GM19397 (cell line): ENCODE measurements around the gene LTBP2.
"Not testable (repeated sequence)": the region's sequence is repeated elsewhere in the genome, so short reads cannot be mapped to it uniquely, and the experiment has no call there.

Experiments used
- ATAC-seq: cut with Tn5 transposase; IDR thresholded peaks from one replicate; pipeline ENCODE4 v1.9.1; 2021; ENCODE audit warnings: mild to moderate bottlenecking, moderate library complexity; ENCODE audit not compliant: unreplicated experiment

LTBP2 gene

GRCh38 chr14:74555476-74556050 is 56.5 kb downstream of the LTBP2 start:
- ATAC-seq: no peak

- no peak for ATAC-seq
These were observed 57.2 kb downstream of the LTBP2 start for GRCh38 chr14:74554742-74555362.

- ATAC-seq: no peak
These were observed 59.4 kb downstream of the LTBP2 start for GRCh38 chr14:74552623-74553022.

DNA sequence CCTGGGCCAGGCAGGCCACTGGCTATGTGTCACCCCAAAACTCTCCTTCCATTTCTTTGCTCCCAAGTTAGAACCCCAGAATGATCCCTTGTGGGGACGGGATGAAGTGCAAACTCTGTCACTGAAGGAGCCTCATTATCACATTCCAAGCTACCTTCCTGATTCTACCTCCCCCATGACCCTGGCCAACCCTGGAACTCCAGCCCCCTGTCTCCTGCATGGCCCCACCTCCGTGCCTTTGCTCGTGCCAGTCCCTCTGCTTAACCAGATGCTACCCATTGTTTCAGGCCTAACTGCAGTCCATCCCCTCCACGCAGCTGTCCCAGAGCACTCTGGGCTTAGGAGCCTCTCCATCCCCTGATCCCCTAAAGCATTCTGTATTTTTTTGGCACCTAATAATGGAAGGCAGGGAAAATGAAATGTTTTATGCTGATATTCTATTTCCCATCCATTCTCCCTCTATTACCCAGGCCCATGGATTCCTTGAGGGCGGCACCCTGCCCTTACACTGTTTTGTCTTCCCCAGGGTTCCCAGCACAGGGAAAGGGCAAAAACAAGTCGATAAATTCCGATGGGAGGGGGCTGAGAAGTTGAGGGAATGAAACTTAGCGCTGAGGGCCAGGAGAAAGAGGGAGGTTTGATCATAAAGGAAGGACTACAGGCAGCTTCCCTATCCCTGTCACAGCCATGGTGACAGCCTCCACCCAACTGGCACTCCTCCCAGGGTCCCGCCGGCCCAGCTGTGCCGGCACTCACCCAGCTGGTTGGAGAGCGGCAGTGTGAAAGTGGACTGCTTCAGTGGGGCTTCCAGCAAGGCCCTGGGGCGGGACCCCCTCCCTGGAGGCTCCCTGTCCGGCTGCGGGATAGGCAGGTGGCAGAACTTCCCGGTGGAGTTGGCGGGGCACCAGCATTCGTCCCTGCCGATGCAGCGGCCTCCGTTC is 60.3 kb downstream of the LTBP2 start:
- ATAC-seq: no peak

DNA sequence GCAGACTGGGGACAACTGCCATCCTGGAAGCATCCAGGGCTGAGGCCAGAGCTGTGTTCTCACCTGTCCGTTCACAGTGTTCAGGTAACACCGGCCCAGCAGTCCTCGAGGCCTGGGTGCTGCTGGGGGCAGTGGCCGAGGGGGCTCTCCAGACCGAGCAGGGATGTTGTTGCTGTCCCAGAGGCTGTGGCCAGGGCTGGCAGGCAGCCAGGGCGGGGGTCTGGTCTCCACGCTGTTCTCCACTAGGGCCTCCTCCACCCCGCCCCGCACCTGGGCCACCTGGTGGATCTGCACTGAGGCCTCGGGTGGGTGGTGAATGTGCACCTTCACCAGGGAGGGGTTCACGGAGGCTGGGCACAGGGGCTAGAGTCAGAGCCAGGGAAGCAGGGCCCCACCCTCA is 61.0 kb downstream of the LTBP2 start:
- no peak for ATAC-seq

- ATAC-seq: no peak
These were observed 62.0 kb downstream of the LTBP2 start for GRCh38 chr14:74550071-74550470.

DNA sequence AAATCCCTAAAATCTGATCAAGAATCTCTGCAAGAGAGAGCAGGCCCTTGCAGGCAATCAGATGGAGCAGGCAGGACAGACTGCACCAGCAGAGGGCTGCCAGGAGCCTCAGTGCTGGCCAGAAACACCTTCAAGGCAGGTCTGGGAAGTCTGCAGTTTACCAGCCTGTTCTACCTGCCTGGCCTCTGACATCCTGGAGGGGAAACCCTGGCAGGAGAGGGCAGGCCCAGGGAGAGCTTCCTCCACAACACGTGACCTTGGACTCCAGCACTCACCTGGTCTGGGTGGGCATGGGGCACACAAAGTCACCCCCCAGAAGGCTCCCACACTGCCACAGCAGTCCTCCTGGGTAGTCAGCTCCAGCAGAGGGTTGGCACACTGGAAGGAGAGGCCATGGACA is 62.4 kb downstream of the LTBP2 start:
- no peak for ATAC-seq

DNA sequence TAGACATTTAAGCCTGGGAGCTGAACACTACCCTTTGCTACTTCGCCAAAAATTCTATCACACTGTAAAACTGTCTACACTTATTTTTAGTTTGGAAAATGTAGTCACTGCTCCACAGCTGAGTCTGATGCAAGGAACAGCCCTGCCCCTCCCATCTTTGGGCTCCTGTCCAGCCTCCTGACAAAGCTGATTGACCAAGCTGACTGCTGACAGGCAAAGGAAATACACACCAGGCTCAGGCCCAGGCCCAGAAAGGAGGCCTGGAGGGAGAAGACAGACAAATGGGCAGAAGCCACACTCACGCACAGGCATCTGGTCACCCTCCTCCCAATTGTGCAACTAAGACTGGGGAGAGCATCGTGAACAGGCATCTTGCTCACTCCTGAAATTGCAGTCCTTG is 63.2 kb downstream of the LTBP2 start:
- ATAC-seq: no peak

DNA sequence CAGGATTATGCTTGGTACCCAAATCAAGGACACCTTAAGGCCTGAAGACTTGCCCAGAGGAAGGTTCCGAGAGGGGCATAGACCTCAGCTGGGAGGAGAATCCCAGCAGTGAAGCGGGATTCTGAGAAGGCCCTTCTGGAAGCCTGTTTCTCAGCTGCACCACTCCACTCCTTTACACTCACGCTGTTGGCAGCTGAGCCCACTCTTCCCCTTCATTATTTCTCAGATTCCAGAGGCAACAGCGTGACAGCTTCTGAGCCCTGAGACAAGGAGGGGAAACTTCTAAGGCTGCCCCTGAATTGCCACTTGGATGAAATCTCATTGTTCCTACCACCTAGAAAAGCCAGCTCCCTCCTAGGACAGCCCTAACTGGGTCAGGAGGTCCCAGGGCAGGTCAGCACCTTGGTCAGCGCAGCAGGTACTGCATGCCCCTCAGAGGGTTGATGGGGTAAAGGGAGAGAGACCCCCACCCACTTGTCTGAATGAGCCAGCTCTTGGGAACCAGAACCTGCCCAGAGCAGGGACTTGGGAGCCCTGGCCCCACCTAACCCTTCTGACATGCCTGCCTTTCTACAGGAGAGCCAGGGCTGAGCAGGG is 64.6 kb downstream of the LTBP2 start:
- ATAC-seq: no peak

DNA sequence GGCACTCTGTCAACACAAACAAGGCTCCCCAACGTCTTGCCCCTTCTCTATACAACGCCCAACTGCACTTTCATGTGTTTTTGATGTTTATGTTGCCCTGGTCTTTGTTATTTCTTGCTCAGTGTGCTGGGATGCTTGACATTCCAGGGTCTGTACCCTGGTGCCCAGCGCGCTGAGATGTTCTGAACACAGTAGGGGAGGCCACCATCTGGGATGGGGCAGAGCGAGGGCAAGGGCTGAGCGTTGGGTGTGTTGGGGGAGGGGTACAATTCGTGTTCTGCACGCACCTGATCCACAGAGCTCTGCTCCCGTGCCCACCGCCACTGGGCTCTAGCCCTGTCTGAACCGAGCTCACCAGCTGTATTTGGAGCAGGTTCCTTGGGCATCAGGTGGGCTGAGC is 65.6 kb downstream of the LTBP2 start:
- no peak for ATAC-seq

- no peak for ATAC-seq
These were observed 66.7 kb downstream of the LTBP2 start for GRCh38 chr14:74545386-74545785.

DNA sequence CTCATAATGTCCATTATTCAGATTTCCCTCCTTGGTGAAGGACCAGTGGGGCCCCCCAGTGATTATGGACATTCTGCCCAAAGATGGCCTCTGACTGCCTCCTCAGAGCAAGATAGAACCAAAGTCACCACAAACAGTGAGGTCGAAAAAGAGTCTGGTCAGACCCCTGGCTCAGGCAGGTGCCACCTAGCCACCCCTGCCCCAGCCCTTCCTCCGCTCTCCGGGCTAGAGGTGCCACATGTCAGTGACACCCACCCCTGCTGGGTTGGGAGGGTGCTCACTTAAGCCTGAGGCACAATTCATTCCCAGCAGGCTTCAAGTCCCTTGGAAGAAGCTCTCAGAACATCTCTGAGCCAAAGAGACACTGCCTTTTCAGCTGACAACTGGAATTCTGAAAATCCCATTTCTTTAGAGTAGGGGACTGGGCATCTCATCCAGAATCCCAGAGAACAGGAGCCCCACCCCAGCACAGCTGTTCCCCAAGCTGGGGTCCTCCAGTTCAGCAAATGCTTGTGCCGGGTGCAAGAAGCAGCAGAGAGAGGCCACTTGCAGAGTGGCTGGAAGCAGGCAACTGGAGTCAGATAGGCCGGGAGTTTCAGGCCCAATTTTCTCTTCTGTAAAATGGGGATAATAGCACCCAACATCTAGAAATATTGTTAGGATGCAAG is 68.1 kb downstream of the LTBP2 start:
- ATAC-seq: no peak

GRCh38 chr14:74542056-74542685 is 69.9 kb downstream of the LTBP2 start:
- no peak for ATAC-seq

DNA sequence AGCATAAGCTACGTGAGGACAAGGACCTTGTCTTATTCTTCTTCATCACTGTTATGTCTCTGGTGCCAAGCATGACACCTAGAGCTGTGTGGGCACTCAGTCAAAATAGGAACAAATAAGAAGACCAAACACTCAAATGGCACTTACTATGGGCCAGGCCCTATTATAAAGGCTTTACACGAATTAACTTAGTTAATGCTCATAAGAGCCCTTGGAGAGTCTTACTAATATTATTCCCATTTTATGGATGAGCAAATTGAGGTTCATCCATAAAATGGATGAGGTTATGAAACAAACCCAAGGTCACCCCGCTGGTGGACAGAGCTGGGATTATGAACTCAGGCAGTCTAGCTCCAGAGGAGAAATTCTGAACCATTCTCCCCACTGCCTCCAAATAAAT is 70.8 kb downstream of the LTBP2 start:
- ATAC-seq: no peak

DNA sequence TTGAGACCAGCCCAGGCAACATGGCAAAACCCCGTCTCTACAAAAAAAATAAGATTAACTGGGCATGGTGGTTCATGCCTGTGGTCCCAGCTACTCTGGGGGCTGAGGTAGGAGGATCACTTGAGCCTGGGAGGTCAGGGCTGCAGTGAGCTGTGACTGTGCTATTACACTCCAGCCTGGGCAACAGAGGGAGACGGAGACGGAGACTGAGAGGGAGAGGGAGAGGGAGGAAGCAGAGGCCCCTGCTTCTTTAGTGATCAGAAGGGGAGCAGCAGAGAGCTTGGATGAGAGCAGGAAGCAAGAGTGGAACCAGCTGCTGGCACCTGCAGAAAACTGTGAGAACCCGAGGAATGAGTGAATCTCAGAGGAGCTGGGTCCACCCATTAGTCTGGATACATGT is 72.5 kb downstream of the LTBP2 start:
- ATAC-seq: no peak

- no peak for ATAC-seq
These were observed 73.3 kb downstream of the LTBP2 start for GRCh38 chr14:74538411-74539391.

DNA sequence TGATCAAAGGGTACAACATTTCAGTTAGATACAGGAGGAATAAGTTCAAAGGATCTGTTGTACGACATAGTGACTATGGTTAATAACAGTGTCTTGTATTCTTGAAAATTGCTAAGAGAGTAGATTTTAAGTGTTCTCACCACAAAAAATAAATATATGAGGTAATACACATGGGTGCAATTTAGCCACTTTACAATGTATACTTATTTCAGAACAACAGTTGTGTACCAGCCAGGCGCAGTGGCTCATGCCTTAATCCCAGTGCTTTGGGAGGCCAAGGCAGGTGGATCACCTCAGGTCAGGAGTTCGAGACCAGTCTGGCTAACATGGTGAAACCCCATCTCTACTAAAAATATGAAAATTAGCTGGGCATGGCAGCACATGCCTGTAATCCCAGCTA is 75.7 kb downstream of the LTBP2 start:
- ATAC-seq: not testable (repeated sequence)

DNA sequence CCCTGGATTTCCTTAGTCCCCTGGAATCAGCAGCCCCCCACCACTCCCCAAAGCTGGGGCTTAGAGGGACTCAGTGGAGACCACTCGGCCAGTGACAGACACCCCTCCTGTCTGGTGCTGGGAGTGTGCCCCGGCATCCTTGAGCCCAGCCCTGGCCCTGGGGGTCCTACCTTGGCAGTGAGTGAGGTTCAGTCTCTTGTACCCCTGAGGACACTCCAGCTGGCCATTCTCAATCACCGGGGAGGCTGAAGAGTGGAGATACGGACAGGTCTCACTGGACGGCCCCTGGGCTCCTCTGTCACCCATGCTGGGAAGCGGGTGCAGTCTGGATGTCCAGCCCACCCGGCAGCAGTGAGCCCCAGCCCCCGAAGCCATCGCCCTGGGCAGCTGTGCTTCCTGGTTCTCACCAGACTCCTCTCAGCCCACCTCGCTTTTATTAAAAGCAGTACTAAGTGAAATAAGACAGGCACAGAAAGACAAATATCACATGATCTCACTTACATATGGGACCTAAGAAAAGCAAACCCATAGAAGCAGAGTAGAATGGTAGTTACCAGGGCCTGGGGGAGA is 76.2 kb downstream of the LTBP2 start:
- ATAC-seq: no peak

DNA sequence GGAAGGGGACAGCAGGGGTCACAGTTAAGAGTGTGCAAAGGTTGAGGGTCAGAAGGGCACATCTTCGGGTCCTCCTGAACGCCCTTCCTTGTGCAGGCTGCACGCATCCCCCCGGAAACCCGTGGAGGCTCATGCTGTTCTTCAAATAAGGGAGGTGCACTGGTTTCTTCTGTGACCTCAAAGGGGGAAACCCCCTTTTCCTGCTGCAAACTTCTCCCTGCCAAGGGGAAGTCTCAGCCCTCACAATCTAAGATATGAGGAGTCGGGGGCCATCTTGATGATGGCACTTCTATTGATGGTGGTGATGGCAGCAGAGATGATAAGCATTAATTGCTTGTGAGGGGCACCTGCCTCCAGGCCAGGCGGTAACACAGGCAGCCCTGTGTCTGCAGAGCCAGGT is 78.5 kb downstream of the LTBP2 start:
- ATAC-seq: no peak
